GM12878 (cell line): Measurements from ENCODE around the gene LRP2BP. TPM values are rescaled to one million over a fixed set of nuclear protein-coding genes. Genes with fewer than 3 reads are reported as not detected.
A peak's percentile ranks its signal among the peaks of the same experiment; 100 is the strongest.

ENCODE experiments used
- ATF2 ChIP-seq: IDR thresholded peaks from 2 replicates; pipeline ENCODE4 v1.6.1; 2012; ENCODE audit warnings: low read length, inconsistent platforms
- CBFB ChIP-seq: IDR thresholded peaks from 2 replicates; pipeline ENCODE4 v1.6.1; 2016; ENCODE audit warnings: antibody characterized with exemption, low read depth
- CBX3 ChIP-seq: fragments of 200-600 bp; sonication (generic); IDR thresholded peaks from 2 replicates; pipeline ENCODE4 v1.6.1; 2016; ENCODE audit warnings: low read depth, borderline replicate concordance
- CREM ChIP-seq: IDR thresholded peaks from 2 replicates; pipeline ENCODE4 v1.6.1; 2014; ENCODE audit warnings: antibody characterized with exemption, low read depth
- E2F8 ChIP-seq: fragments of 450-650 bp; IDR thresholded peaks from 2 replicates; pipeline ENCODE4 v1.6.1; 2018; ENCODE audit warnings: mild to moderate bottlenecking, low read depth, moderate library complexity; ENCODE audit not compliant: partially characterized antibody
- GABPA ChIP-seq: IDR thresholded peaks from 2 replicates; pipeline ENCODE4 v1.6.1; 2014; ENCODE audit warnings: antibody characterized with exemption, low read depth, mild to moderate bottlenecking, inconsistent platforms
- HCFC1 ChIP-seq: fragments of 150-350 bp; IDR thresholded peaks from 2 replicates; pipeline ENCODE4 v1.6.1; 2014; ENCODE audit warnings: low read length
- HDAC2 ChIP-seq: fragments of 200-600 bp; sonication (generic); IDR thresholded peaks from 2 replicates; pipeline ENCODE4 v1.6.1; 2017
- IKZF2 ChIP-seq, 2 experiments: fragments of 450-650 bp; IDR thresholded peaks; 2 replicates each; pipeline ENCODE4 v1.6.1; 2017; ENCODE audit warnings: mild to moderate bottlenecking in 2 of 2, moderate library complexity in 2 of 2
- JUNB ChIP-seq: IDR thresholded peaks from 2 replicates; pipeline ENCODE4 v1.6.1; 2016; ENCODE audit warnings: antibody characterized with exemption, mild to moderate bottlenecking
- KDM1A ChIP-seq: fragments of 200-600 bp; sonication (generic); IDR thresholded peaks from 2 replicates; pipeline ENCODE4 v1.6.1; 2016; ENCODE audit warnings: borderline replicate concordance
- MEF2A ChIP-seq: IDR thresholded peaks from 2 replicates; pipeline ENCODE4 v1.6.1; 2011; ENCODE audit warnings: low read depth, mild to moderate bottlenecking, low read length, moderate library complexity; ENCODE audit not compliant: insufficient read depth
- NR2F1 ChIP-seq: fragments of 450-650 bp; conservative IDR thresholded peaks from 2 replicates; pipeline ENCODE4 v1.6.1; 2017; ENCODE audit warnings: mild to moderate bottlenecking
- PML ChIP-seq: IDR thresholded peaks from 2 replicates; pipeline ENCODE4 v1.6.1; 2012; ENCODE audit warnings: low read length, inconsistent platforms
- POLR2AphosphoS5 ChIP-seq: IDR thresholded peaks from 2 replicates; pipeline ENCODE4 v1.6.1; 2011; ENCODE audit warnings: mild to moderate bottlenecking, low read length, inconsistent platforms
- POU2F2 ChIP-seq: IDR thresholded peaks from 3 replicates; pipeline ENCODE4 v1.6.1; 2011; ENCODE audit warnings: low read depth, mild to moderate bottlenecking, low read length, borderline replicate concordance
- RAD21 ChIP-seq: IDR thresholded peaks from 2 replicates; pipeline ENCODE4 v1.6.1; 2011; ENCODE audit warnings: mild to moderate bottlenecking, low read depth, low read length, moderate library complexity; ENCODE audit not compliant: insufficient read depth
- SKIL ChIP-seq: fragments of 450-650 bp; IDR thresholded peaks from 2 replicates; pipeline ENCODE4 v1.6.1; 2017; ENCODE audit warnings: mild to moderate bottlenecking, low read depth, inconsistent platforms; ENCODE audit not compliant: poor library complexity, severe bottlenecking
- SPI1 ChIP-seq: IDR thresholded peaks from 2 replicates; pipeline ENCODE4 v1.6.1; 2011; ENCODE audit warnings: low read depth, mild to moderate bottlenecking, low read length, moderate library complexity, borderline replicate concordance; ENCODE audit not compliant: insufficient read depth
- SREBF1 ChIP-seq: IDR thresholded peaks from 2 replicates; pipeline ENCODE4 v1.6.1; 2012; ENCODE audit warnings: mild to moderate bottlenecking, low read length
- STAT1 ChIP-seq: fragments of 450-650 bp; conservative IDR thresholded peaks from 2 replicates; pipeline ENCODE4 v1.6.1; 2014; ENCODE audit warnings: antibody characterized with exemption, mild to moderate bottlenecking
- USF2 ChIP-seq: IDR thresholded peaks from 2 replicates; pipeline ENCODE4 v1.6.1; 2011; ENCODE audit warnings: low read depth, low read length, improper control_type of control experiment, borderline replicate concordance
- ZBTB33 ChIP-seq: fragments of 450-650 bp; IDR thresholded peaks from 2 replicates; pipeline ENCODE4 v1.6.1; 2017; ENCODE audit warnings: mild to moderate bottlenecking
- ZNF207 ChIP-seq: fragments of 450-650 bp; IDR thresholded peaks from 2 replicates; pipeline ENCODE4 v1.6.1; 2014; ENCODE audit warnings: antibody characterized with exemption, mild to moderate bottlenecking, borderline replicate concordance
- ZSCAN29 ChIP-seq: fragments of 450-650 bp; IDR thresholded peaks from 2 replicates; pipeline ENCODE4 v1.6.1; 2017; ENCODE audit warnings: mild to moderate bottlenecking, moderate library complexity
- polyA plus RNA-seq, 11 experiments: library from polyadenylated mRNA; depleted of rRNA in 4 of 11; unstranded in 6 of 11; stranded (reverse) in 5 of 11; fragments of >200 nt; fragmentation: Nextera tagmentation in 4 of 11; fragmentation: Illumina TruSeq in 1 of 11; extraction: Ambion mirVana in 4 of 11; extraction: Trizol in 1 of 11; gene quantifications; 1 replicate in 1 of 11; 2 replicates in 10 of 11; pipeline versions ENCODE4 v1.2.1 to v1.2.3, GENCODE V29; 2011 to 2016; ENCODE audit warnings: inconsistent platforms in 2 of 11, missing spikeins in 2 of 11, low read depth in 1 of 11
- total RNA-seq, 4 experiments: library from RNA; depleted of rRNA in 3 of 4; stranded (reverse); fragments of >200 nt in 3 of 4; fragmentation: Illumina TruSeq in 1 of 4; extraction: Trizol in 1 of 4; gene quantifications; 2 replicates each; pipeline versions ENCODE4 v1.2.1 to v1.2.3, GENCODE V29; 2013 to 2021

Gene LRP2BP
- total and polyA plus RNA-seq, 10 of the 15 experiments (the other 5 are each of a cell fraction or from before 2014, with no cell fraction given) = 0.27 to 5.2 (median 1.0) TPM

- TF ChIP-seq HDAC2 (no peak), STAT1 (no peak), JUNB (peak; percentile 98), MEF2A (no peak), USF2 (no peak), POU2F2 (no peak), CREM (peak; percentile 42; the same call in 1 of the 2 replicates), ZNF207 (no peak), ZSCAN29 (no peak), RAD21 (no peak), KDM1A (no peak), ATF2 (peak; percentile 62; the same call in 1 of the 2 replicates), SREBF1 (no peak), NR2F1 (no peak), CBFB (no peak), PML (no peak), SKIL (no peak), E2F8 (no peak), HCFC1 (no peak), GABPA (no peak), SPI1 (no peak), ZBTB33 (no peak), IKZF2 (IDR thresholded peaks at IDR 0.05) (0 out of 4 replicates have a peak, but pooled peaks of 1 of the 2 experiments have one; percentile 17), POLR2AphosphoS5 (no peak), CBX3 (no peak)
Measured at GRCh38 chr4:185437809-185438208, 42.1 kb upstream of the LRP2BP start (continued).
